MCF 10A (cell line): Measurements from ENCODE around the gene GSG1L. TPM values are rescaled to one million over a fixed set of nuclear protein-coding genes. Genes with fewer than 3 reads are reported as not detected.

Experiments
- BruUV-seq: library from RNA; stranded (reverse); fragments of 400-500 nt; replicated peaks from 2 replicates; lab custom pipeline; 2021; lab: Mats Ljungman, UMichigan
- CTCF ChIA-PET: fragments of 300-600 bp; sonication (Branson Sonifier 250); formaldehyde crosslinking; extraction: SDS; loops from one replicate; lab custom pipeline; 2021; ENCODE audit warnings: antibody characterized with exemption, inconsistent platforms; lab: Yijun Ruan, JAX
- POLR2A ChIA-PET: fragments of 300-600, 350-650 bp; sonication (Branson Sonifier 250); formaldehyde crosslinking; extraction: SDS; loops from one replicate; lab custom pipeline; 2020; ENCODE audit warnings: antibody characterized with exemption, inconsistent platforms; lab: Yijun Ruan, JAX
- DNase-seq: peaks from one replicate; pipeline ENCODE4 v3.0.0-alpha.2; 2018; ENCODE audit not compliant: unreplicated experiment
- H3K27ac Mint-ChIP-seq: one replicate; pipeline ENCODE4 v1.8.0; 2022; ENCODE audit warnings: mild to moderate bottlenecking, low read depth, mixed read lengths; ENCODE audit not compliant: unreplicated experiment
- H3K27me3 Mint-ChIP-seq: one replicate; pipeline ENCODE4 v1.8.0; 2022; ENCODE audit warnings: mixed read lengths; ENCODE audit not compliant: insufficient read depth, unreplicated experiment
- H3K36me3 Mint-ChIP-seq: one replicate; pipeline ENCODE4 v1.8.0; 2022; ENCODE audit warnings: mild to moderate bottlenecking, moderate library complexity, mixed read lengths; ENCODE audit not compliant: insufficient read depth, unreplicated experiment
- H3K4me1 Mint-ChIP-seq: one replicate; pipeline ENCODE4 v1.8.0; 2022; ENCODE audit warnings: mixed read lengths; ENCODE audit not compliant: insufficient read depth, unreplicated experiment
- H3K4me3 Mint-ChIP-seq: one replicate; pipeline ENCODE4 v1.8.0; 2022; ENCODE audit warnings: mild to moderate bottlenecking, moderate library complexity, mixed read lengths; ENCODE audit not compliant: unreplicated experiment
- H3K9me3 Mint-ChIP-seq: one replicate; pipeline ENCODE4 v1.8.0; 2022; ENCODE audit warnings: mixed read lengths; ENCODE audit not compliant: unreplicated experiment
- intact Hi-C: fragments of 100-400 bp; cut with micrococcal nuclease; formaldehyde crosslinking; loops from 2 replicates; pipeline ENCODE4 v1.14.1; 2022
- total RNA-seq: library from RNA; stranded (reverse); gene quantifications from 2 replicates; pipeline ENCODE4 v1.2.3, GENCODE V29; 2022
- TF ChIP-seq, protein P1 (sequence below): fragments of 200-600 bp; IDR thresholded peaks from one replicate; pipeline ENCODE4 v1.8.0; 2022; ENCODE audit warnings: antibody characterized with exemption, mild to moderate bottlenecking; ENCODE audit not compliant: unreplicated experiment

GSG1L gene
- total RNA-seq, 1 experiment from 2014 or later = not detected

DNA sequence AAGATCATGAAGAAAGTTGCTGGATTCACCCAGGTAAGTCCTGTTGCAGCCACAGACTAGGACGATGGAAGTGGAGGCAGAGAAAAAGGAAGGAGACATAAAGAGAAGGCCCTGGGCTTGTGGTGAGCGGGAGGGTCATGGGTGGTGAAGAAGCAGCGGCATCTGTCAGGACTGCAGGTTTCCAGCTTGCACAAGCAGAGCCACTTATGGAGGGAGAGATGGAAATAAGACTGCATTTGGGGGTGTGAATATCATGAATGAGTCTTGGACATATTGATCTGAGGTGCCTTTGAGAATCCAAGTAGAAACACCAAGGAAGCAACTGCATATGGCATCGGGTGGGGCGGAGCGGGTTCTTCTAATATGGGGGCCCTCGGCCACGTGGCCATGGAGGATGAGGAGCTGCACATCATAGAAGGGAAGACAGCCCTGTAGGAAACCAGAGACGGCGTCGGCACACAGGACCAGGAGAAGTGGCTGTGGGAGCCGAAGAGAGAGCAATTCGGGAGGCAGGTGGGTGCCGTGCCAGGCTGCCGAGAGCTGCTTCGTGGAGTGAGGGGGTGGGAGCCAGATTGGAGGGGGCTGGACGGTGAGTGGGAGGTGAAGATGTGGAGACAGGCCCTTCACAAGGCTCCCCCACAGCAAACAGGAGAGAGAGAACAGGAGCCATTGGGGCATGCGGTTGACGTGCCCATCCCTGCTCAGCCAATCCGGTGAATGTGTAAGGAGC lies 243.5 kb downstream of the GSG1L start:
- TF ChIP-seq, protein P1, sequence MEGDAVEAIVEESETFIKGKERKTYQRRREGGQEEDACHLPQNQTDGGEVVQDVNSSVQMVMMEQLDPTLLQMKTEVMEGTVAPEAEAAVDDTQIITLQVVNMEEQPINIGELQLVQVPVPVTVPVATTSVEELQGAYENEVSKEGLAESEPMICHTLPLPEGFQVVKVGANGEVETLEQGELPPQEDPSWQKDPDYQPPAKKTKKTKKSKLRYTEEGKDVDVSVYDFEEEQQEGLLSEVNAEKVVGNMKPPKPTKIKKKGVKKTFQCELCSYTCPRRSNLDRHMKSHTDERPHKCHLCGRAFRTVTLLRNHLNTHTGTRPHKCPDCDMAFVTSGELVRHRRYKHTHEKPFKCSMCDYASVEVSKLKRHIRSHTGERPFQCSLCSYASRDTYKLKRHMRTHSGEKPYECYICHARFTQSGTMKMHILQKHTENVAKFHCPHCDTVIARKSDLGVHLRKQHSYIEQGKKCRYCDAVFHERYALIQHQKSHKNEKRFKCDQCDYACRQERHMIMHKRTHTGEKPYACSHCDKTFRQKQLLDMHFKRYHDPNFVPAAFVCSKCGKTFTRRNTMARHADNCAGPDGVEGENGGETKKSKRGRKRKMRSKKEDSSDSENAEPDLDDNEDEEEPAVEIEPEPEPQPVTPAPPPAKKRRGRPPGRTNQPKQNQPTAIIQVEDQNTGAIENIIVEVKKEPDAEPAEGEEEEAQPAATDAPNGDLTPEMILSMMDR = no peak
- CTCF ChIA-PET = interaction anchor here (0.6 kb wide), 1 partner anchor 12 kb away, joined by 6 read pairs; no protein-coding TSS in a partner anchor
- Mint-ChIP-seq H3K9me3 (no peaks in the 10 kb centered on the region), H3K4me1 (no peaks in the 10 kb centered on the region), H3K36me3 (no peaks in the 10 kb centered on the region), H3K27me3 (peaks cover 45% of the 10 kb centered on the region), H3K27ac (no peak overlapping the region), H3K4me3 (no peak overlapping the region)
- BruUV-seq = no TSS peak
- no peak for DNase-seq
- intact Hi-C loops = no loop called here
- POLR2A ChIA-PET = no interaction called here

DNA sequence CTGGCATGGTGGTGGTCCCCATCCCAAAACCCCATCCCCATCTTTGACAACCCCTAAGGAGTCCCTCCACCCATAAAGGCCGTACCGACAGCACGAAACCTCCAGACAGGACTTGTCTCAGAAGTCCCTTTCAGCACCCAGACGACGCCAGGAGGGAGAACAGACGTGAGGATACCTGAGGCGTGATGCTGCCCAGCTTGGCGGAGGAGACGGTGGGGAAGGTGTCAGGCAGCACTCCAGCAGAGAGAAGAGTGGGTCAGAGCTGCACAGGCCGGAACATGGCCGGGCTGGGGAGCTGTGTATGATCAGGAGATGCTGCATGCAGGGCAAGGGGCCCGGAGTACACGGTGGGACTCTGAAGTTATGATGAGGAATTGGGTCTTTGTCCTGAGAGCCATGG lies 244.2 kb downstream of the GSG1L start:
- no peaks in the 10 kb centered on the region for H3K4me1 Mint-ChIP-seq
- no peak overlapping the region for H3K27ac Mint-ChIP-seq
- peaks cover 45% of the 10 kb centered on the region for H3K27me3 Mint-ChIP-seq
- no TSS peak for BruUV-seq
- ChIA-PET POLR2A (no interaction called here), CTCF (no interaction called here)
- no peak for DNase-seq
- no peak overlapping the region for H3K4me3 Mint-ChIP-seq
- H3K36me3 Mint-ChIP-seq = peaks cover under 1% of the 10 kb centered on the region
- intact Hi-C loops = no loop called here
- no peaks in the 10 kb centered on the region for H3K9me3 Mint-ChIP-seq
- TF ChIP-seq, protein P1 = no peak

GRCh38 chr16:27818246-27818645 lies 245.3 kb downstream of the GSG1L start:
- Mint-ChIP-seq H3K27me3 (peaks cover 45% of the 10 kb centered on the region), H3K27ac (no peak overlapping the region), H3K4me3 (no peak overlapping the region), H3K4me1 (no peaks in the 10 kb centered on the region), H3K36me3 (peaks cover 5% of the 10 kb centered on the region), H3K9me3 (no peaks in the 10 kb centered on the region)
- CTCF ChIA-PET = no interaction called here
- intact Hi-C loops = no loop called here
- POLR2A ChIA-PET = no interaction called here
- BruUV-seq = no TSS peak
- DNase-seq = no peak
- TF ChIP-seq, protein P1 = no peak

- Mint-ChIP-seq H3K27me3 (peaks cover 45% of the 10 kb centered on the region), H3K4me1 (no peaks in the 10 kb centered on the region), H3K36me3 (peaks cover 5% of the 10 kb centered on the region), H3K9me3 (no peaks in the 10 kb centered on the region), H3K27ac (no peak overlapping the region), H3K4me3 (no peak overlapping the region)
- ChIA-PET CTCF (interaction anchor here (0.6 to 0.7 kb wide), 2 partner anchors 9 to 59 kb away, joined by 3 to 4 read pairs; no protein-coding TSS in a partner anchor), POLR2A (no interaction called here)
- intact Hi-C loops = no loop called here
- no TSS peak for BruUV-seq
- no peak for DNase-seq
- TF ChIP-seq, protein P1 = no peak
These were observed 246.5 kb downstream of the GSG1L start for GRCh38 chr16:27817038-27817437.
